ENCODE measurements around the gene CGRRF1. TPM values are rescaled to one million over a fixed set of nuclear protein-coding genes. Genes with fewer than 3 reads are reported as not detected.
A peak's percentile ranks its signal among the peaks of the same experiment; 100 is the strongest.

The CGRRF1 gene
- 10 to 100 TPM in 1 of 2 experiments, 1 to 10 TPM in 1; 9.6 to 10.0 TPM for total RNA-seq

GRCh38 chr14:54509546-54510501 is at the start of gene CGRRF1:
Gene CGRRF1 (plus strand): TSS chr14:54509906. CDS start chr14:54509960, 54 bp downstream.
- intact Hi-C loops (cut with micrococcal nuclease), result no loop called here
- Mint-ChIP-seq H3K4me3 (peak within 1 kb of the TSS; percentile 92), H3K36me3 (ENCODE audit: low read depth) (peaks cover 8% of the 10 kb centered on the region), H3K9me3 (no peaks in the 10 kb centered on the region), H3K27ac (peak within 1 kb of the TSS; percentile 82), H3K27me3 (peaks cover 2% of the 10 kb centered on the region), H3K4me1 (ENCODE audit: low read depth) (peaks cover 39% of the 10 kb centered on the region)
- peak; percentile 99 for DNase-seq
- ChIA-PET CTCF (interaction anchor here (0.8 to 3.0 kb wide), 7 partner anchors 10 to 264 kb away, joined by 3 to 20 read pairs (median 10); partner anchors contain the start of gene GMFB), POLR2A (interaction anchor here (0.6 to 2.2 kb wide), 5 partner anchors 15 to 113 kb away, joined by 3 to 8 read pairs (median 3); partner anchors contain the start of genes CDKN3, GMFB and SAMD4A)
- TF ChIP-seq CTCF (IDR thresholded peaks at IDR 0.05), result no peak
- ATAC-seq, result peak; percentile 98

GRCh38 chr14:54462048-54462447 is 47.7 kb upstream of the CGRRF1 start:
- Mint-ChIP-seq H3K27ac (no peak overlapping the region), H3K27me3 (no peaks in the 10 kb centered on the region), H3K4me1 (ENCODE audit: low read depth) (peaks cover 5% of the 10 kb centered on the region), H3K36me3 (ENCODE audit: low read depth) (peaks cover 5% of the 10 kb centered on the region), H3K9me3 (peaks cover 4% of the 10 kb centered on the region), H3K4me3 (no peak overlapping the region)
- TF ChIP-seq CTCF (IDR thresholded peaks at IDR 0.05), result no peak
- no peak for DNase-seq
- peak; percentile 30 for ATAC-seq
- intact Hi-C loops (cut with micrococcal nuclease), result no loop called here
- ChIA-PET POLR2A (no interaction called here), CTCF (interaction anchor here (1.2 kb wide), 1 partner anchor 21 kb away, joined by 4 read pairs; no protein-coding TSS in a partner anchor)

- intact Hi-C loops (cut with micrococcal nuclease), result no loop called here
- H3K27me3 Mint-ChIP-seq, result no peaks in the 10 kb centered on the region
- ChIA-PET POLR2A (no interaction called here), CTCF (interaction anchor here (0.9 kb wide), 1 partner anchor 24 kb away, joined by 3 read pairs; no protein-coding TSS in a partner anchor)
- H3K9me3 Mint-ChIP-seq, result peaks cover 10% of the 10 kb centered on the region
- TF ChIP-seq CTCF (IDR thresholded peaks at IDR 0.05), result no peak
- H3K4me1 Mint-ChIP-seq (ENCODE audit: low read depth), result peaks cover 5% of the 10 kb centered on the region
- H3K4me3 Mint-ChIP-seq, result no peak overlapping the region
- DNase-seq (no peak), ATAC-seq (no peak)
- no peak overlapping the region for H3K27ac Mint-ChIP-seq
- H3K36me3 Mint-ChIP-seq (ENCODE audit: low read depth), result no peaks in the 10 kb centered on the region
Measured at GRCh38 chr14:54465654-54466053, 44.1 kb upstream of the CGRRF1 start.

- no peaks in the 10 kb centered on the region for H3K27me3 Mint-ChIP-seq
- CTCF ChIA-PET, result no interaction called here
- no peak overlapping the region for H3K27ac Mint-ChIP-seq
- intact Hi-C loops (cut with micrococcal nuclease), result no loop called here
- POLR2A ChIA-PET, result interaction anchor here (0.6 kb wide), 1 partner anchor 59 kb away, joined by 3 read pairs; no protein-coding TSS in a partner anchor
- peaks cover under 1% of the 10 kb centered on the region for H3K4me1 Mint-ChIP-seq (ENCODE audit: low read depth)
- no peak overlapping the region for H3K4me3 Mint-ChIP-seq
- TF ChIP-seq CTCF (IDR thresholded peaks at IDR 0.05), result no peak
- H3K36me3 Mint-ChIP-seq (ENCODE audit: low read depth), result no peaks in the 10 kb centered on the region
- ATAC-seq (no peak), DNase-seq (no peak)
- peaks cover 10% of the 10 kb centered on the region for H3K9me3 Mint-ChIP-seq
Measured at GRCh38 chr14:54467280-54467679, 42.4 kb upstream of the CGRRF1 start.

GRCh38 chr14:54470701-54471100 is 39.0 kb upstream of the CGRRF1 start:
- Mint-ChIP-seq H3K4me1 (ENCODE audit: low read depth) (no peaks in the 10 kb centered on the region), H3K36me3 (ENCODE audit: low read depth) (peaks cover 8% of the 10 kb centered on the region), H3K27ac (no peak overlapping the region), H3K27me3 (no peaks in the 10 kb centered on the region), H3K4me3 (no peak overlapping the region), H3K9me3 (peaks cover 10% of the 10 kb centered on the region)
- DNase-seq, result no peak
- ATAC-seq, result no peak
- ChIA-PET CTCF (no interaction called here), POLR2A (no interaction called here)
- TF ChIP-seq CTCF (IDR thresholded peaks at IDR 0.05), result no peak
- intact Hi-C loops (cut with micrococcal nuclease), result no loop called here

Measured in activated CD8-positive, alpha-beta T cell treated with anti-CD3 and anti-CD28 coated beads for 36 hours (primary cell).